ENCODE measurements around the gene ATP6V1C2.

ATP6V1C2 gene

GRCh38 chr2:10732924-10733565, 11.6 kb downstream of the ATP6V1C2 start:
- DNase-seq (ENCODE audit: low read depth in 2 of 2), result no peak

GRCh38 chr2:10733566-10733925, 12.1 kb downstream of the ATP6V1C2 start:
- DNase-seq (ENCODE audit: low read depth in 2 of 2), result no peak

- no peak for DNase-seq (ENCODE audit: low read depth in 2 of 2)
Measured at GRCh38 chr2:10733980-10734379, 12.6 kb downstream of the ATP6V1C2 start.

GRCh38 chr2:10738192-10738591, 16.8 kb downstream of the ATP6V1C2 start:
- no peak for DNase-seq (ENCODE audit: low read depth in 2 of 2)

- no peak for DNase-seq (ENCODE audit: low read depth in 2 of 2)
Measured at GRCh38 chr2:10740226-10740625, 18.8 kb downstream of the ATP6V1C2 start.

- DNase-seq (ENCODE audit: low read depth in 2 of 2), result no peak
Measured at GRCh38 chr2:10741139-10741538, 19.7 kb downstream of the ATP6V1C2 start.

GRCh38 chr2:10742666-10743065, 21.2 kb downstream of the ATP6V1C2 start:
- DNase-seq (ENCODE audit: low read depth in 2 of 2), result no peak

GRCh38 chr2:10750610-10751009, 29.2 kb downstream of the ATP6V1C2 start:
- DNase-seq (ENCODE audit: low read depth in 2 of 2), result no peak

- DNase-seq (ENCODE audit: low read depth in 2 of 2), result no peak
Measured at GRCh38 chr2:10752236-10752635, 30.8 kb downstream of the ATP6V1C2 start.

- DNase-seq (ENCODE audit: low read depth in 2 of 2), result no peak
Measured at GRCh38 chr2:10753156-10753555, 31.7 kb downstream of the ATP6V1C2 start.

- no peak for DNase-seq (ENCODE audit: low read depth in 2 of 2)
Measured at GRCh38 chr2:10753876-10754275, 32.4 kb downstream of the ATP6V1C2 start.

GRCh38 chr2:10755621-10756020, 34.2 kb downstream of the ATP6V1C2 start:
- no peak for DNase-seq (ENCODE audit: low read depth in 2 of 2)

GRCh38 chr2:10757814-10758286, 36.4 kb downstream of the ATP6V1C2 start:
- no peak for DNase-seq (ENCODE audit: low read depth in 2 of 2)

GRCh38 chr2:10759151-10759714, 37.8 kb downstream of the ATP6V1C2 start:
- no peak for DNase-seq (ENCODE audit: low read depth in 2 of 2)

- no peak for DNase-seq (ENCODE audit: low read depth in 2 of 2)
Measured at GRCh38 chr2:10760794-10761504, 39.5 kb downstream of the ATP6V1C2 start.

- no peak for DNase-seq (ENCODE audit: low read depth in 2 of 2)
Measured at GRCh38 chr2:10761591-10761990, 40.2 kb downstream of the ATP6V1C2 start.

GRCh38 chr2:10762651-10763460, 41.4 kb downstream of the ATP6V1C2 start:
- no peak for DNase-seq (ENCODE audit: low read depth in 2 of 2)

GRCh38 chr2:10763461-10763800, 42.0 kb downstream of the ATP6V1C2 start:
- no peak for DNase-seq (ENCODE audit: low read depth in 2 of 2)

- no peak for DNase-seq (ENCODE audit: low read depth in 2 of 2)
Measured at GRCh38 chr2:10764096-10764785, 42.8 kb downstream of the ATP6V1C2 start.

GRCh38 chr2:10764896-10765295, 43.5 kb downstream of the ATP6V1C2 start:
- DNase-seq (ENCODE audit: low read depth in 2 of 2), result no peak

GRCh38 chr2:10765461-10765860, 44.0 kb downstream of the ATP6V1C2 start:
- no peak for DNase-seq (ENCODE audit: low read depth in 2 of 2)

- DNase-seq (ENCODE audit: low read depth in 2 of 2), result no peak
Measured at GRCh38 chr2:10765914-10766313, 44.5 kb downstream of the ATP6V1C2 start.
